ENCODE results near the gene SUN1.

Gene SUN1, protein sequence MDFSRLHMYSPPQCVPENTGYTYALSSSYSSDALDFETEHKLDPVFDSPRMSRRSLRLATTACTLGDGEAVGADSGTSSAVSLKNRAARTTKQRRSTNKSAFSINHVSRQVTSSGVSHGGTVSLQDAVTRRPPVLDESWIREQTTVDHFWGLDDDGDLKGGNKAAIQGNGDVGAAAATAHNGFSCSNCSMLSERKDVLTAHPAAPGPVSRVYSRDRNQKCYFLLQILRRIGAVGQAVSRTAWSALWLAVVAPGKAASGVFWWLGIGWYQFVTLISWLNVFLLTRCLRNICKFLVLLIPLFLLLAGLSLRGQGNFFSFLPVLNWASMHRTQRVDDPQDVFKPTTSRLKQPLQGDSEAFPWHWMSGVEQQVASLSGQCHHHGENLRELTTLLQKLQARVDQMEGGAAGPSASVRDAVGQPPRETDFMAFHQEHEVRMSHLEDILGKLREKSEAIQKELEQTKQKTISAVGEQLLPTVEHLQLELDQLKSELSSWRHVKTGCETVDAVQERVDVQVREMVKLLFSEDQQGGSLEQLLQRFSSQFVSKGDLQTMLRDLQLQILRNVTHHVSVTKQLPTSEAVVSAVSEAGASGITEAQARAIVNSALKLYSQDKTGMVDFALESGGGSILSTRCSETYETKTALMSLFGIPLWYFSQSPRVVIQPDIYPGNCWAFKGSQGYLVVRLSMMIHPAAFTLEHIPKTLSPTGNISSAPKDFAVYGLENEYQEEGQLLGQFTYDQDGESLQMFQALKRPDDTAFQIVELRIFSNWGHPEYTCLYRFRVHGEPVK

DNA sequence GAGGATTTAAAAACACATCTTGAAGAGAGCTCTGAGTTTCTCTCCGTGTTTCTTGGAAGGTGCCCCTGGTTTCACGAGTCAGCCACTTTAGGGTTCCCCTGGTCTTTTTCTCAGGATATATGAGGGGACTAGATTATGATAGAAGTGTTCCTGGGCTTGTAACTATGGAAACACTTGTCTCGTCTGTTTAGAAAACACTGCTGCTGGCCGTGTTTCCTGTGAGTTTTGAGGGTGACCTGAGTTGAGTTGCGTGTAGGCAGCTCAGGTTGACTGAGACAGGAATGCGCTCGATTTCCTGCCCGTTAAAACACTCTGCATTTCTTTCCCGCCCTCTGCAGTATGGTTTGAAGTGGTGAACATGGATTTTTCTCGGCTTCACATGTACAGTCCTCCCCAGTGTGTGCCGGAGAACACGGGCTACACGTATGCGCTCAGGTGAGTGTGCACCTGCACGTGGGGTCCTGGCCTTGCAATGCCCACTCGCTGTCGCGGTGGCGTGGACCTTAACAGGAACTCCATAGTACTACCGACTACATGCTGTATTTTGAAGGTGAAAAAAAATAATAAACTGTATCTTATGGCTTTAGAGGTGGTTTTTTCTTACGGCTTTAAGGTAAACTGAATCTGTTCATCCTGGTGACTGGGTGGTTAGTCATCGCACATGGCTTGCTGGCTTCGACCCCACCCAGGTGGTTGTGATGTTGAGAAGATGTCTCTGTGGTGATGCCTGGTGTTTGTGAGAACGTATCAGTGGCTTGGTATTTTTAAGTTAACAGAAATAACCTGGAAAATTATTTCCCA, at the start of gene SUN1:
Gene SUN1, plus strand, starts transcription at position 310 of the 801 bp plus-strand sequence. Its CDS starts 49 bp downstream, at position 359.
- H3K27me3 ChIP-seq (ENCODE audit: control insufficient read depth in 1 of 2, insufficient read depth in 2 of 2, low read length in 2 of 2): no peaks in the 10 kb centered on the region
- peak within 1 kb of the TSS; percentile 87 for H3K27ac ChIP-seq (ENCODE audit: low read length)
- H3K9me3 ChIP-seq (ENCODE audit: control insufficient read depth in 2 of 2, low read length in 2 of 2): no peaks in the 10 kb centered on the region
- peaks cover 84% of the 10 kb centered on the region for H3K4me1 ChIP-seq (ENCODE audit: control insufficient read depth, insufficient read depth, low read length)
- no peaks in the 10 kb centered on the region for H3K36me3 ChIP-seq (ENCODE audit: control insufficient read depth in 2 of 2, insufficient read depth in 2 of 2, low read length in 2 of 2)
- H3K9ac ChIP-seq (ENCODE audit: low read length in 2 of 2): peak within 1 kb of the TSS; percentile 34 to 58
- H3K4me3 ChIP-seq (ENCODE audit: low read length in 2 of 2): peak within 1 kb of the TSS; percentile 54 to 68

DNA sequence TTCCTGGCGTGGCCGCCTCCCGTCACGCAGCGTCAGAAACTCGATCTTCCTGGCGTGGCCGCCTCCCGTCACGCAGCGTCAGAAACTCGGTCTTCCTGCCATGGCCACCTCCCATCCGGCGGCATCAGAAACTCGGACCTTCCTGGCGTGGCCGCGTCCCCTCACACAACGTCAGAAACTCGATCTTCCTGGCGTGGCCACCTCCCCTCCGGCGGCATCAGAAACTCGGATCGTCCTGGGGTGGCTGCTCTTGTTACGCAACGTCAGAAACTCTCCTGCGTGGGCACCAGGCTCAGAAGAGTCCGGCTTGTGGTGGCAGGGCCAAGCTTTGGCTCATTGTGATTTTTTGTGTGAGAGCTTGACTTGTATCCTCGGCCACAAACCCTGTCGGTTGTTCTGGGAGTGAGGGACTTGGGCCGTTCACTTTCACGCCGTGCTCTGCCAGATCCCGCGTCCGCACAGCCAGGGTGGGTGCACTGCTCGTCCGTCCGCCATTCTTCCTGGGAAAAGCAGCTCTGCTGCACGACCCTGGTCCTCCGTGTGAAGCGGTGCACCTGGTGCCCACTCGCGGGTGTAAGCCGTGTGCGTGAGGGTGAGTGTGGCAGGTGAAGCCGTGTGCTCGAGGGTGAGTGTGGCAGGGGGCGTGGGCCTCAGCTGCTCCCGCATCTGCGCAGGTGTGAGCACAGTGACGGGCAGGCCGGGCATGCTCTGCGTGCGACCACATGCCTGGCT, 49.4 kb upstream of the SUN1 start:
- Histone ChIP-seq H3K9ac (ENCODE audit: low read length in 2 of 2) (no peak overlapping the region), H3K27me3 (ENCODE audit: control insufficient read depth in 1 of 2, insufficient read depth in 2 of 2, low read length in 2 of 2) (no peaks in the 10 kb centered on the region), H3K36me3 (ENCODE audit: control insufficient read depth in 2 of 2, insufficient read depth in 2 of 2, low read length in 2 of 2) (peaks cover 4 to 14% of the 10 kb centered on the region in 2 donors)

GRCh38 chr7:783556-784490, 48.5 kb upstream of the SUN1 start:
- Histone ChIP-seq H3K36me3 (ENCODE audit: control insufficient read depth in 2 of 2, insufficient read depth in 2 of 2, low read length in 2 of 2) (peaks cover 4 to 14% of the 10 kb centered on the region in 2 donors), H3K9ac (ENCODE audit: low read length in 2 of 2) (no peak overlapping the region), H3K27me3 (ENCODE audit: control insufficient read depth in 1 of 2, insufficient read depth in 2 of 2, low read length in 2 of 2) (no peaks in the 10 kb centered on the region), H3K4me1 (ENCODE audit: control insufficient read depth, insufficient read depth, low read length) (peaks cover 32% of the 10 kb centered on the region), H3K9me3 (ENCODE audit: control insufficient read depth in 2 of 2, low read length in 2 of 2) (no peaks in the 10 kb centered on the region), H3K27ac (ENCODE audit: low read length) (no peak overlapping the region), H3K4me3 (ENCODE audit: low read length in 2 of 2) (no peak overlapping the region)

More for the DNA sequence above, 49.4 kb upstream of the SUN1 start:
- no peak overlapping the region for H3K4me3 ChIP-seq (ENCODE audit: low read length in 2 of 2)
- H3K4me1 ChIP-seq (ENCODE audit: control insufficient read depth, insufficient read depth, low read length): peaks cover 35% of the 10 kb centered on the region
- H3K27ac ChIP-seq (ENCODE audit: low read length): no peak overlapping the region
- no peaks in the 10 kb centered on the region for H3K9me3 ChIP-seq (ENCODE audit: control insufficient read depth in 2 of 2, low read length in 2 of 2)

DNA sequence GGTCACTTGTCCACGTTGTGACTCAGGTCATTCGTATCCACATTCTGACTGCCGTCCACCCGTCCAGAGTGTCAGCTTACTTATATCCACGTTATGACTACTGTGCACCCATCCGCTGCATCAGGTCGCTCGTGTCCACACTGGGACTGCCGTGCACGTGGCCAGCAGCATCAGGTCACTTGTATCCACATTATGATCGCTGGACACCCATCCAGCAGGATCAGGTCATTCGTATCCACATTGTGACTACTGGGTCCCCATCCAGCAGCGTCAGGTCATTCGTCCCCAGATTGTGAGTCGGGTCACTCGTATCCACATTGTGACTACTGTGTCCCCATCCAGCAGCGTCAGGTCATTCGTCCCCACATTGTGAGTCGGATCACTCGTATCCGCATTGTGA, 47.3 kb upstream of the SUN1 start:
- H3K9me3 ChIP-seq (ENCODE audit: control insufficient read depth in 2 of 2, low read length in 2 of 2): no peaks in the 10 kb centered on the region
- peaks cover 4 to 14% of the 10 kb centered on the region in 2 donors for H3K36me3 ChIP-seq (ENCODE audit: control insufficient read depth in 2 of 2, insufficient read depth in 2 of 2, low read length in 2 of 2)
- peaks cover 20% of the 10 kb centered on the region for H3K4me1 ChIP-seq (ENCODE audit: control insufficient read depth, insufficient read depth, low read length)
- no peak overlapping the region for H3K9ac ChIP-seq (ENCODE audit: low read length in 2 of 2)
- H3K27me3 ChIP-seq (ENCODE audit: control insufficient read depth in 1 of 2, insufficient read depth in 2 of 2, low read length in 2 of 2): no peaks in the 10 kb centered on the region
- no peak overlapping the region for H3K27ac ChIP-seq (ENCODE audit: low read length)
- no peak overlapping the region for H3K4me3 ChIP-seq (ENCODE audit: low read length in 2 of 2)

- Histone ChIP-seq H3K4me1 (ENCODE audit: control insufficient read depth, insufficient read depth, low read length) (peaks cover 18% of the 10 kb centered on the region), H3K27me3 (ENCODE audit: control insufficient read depth in 1 of 2, insufficient read depth in 2 of 2, low read length in 2 of 2) (no peaks in the 10 kb centered on the region), H3K9ac (ENCODE audit: low read length in 2 of 2) (no peak overlapping the region), H3K27ac (ENCODE audit: low read length) (no peak overlapping the region), H3K9me3 (ENCODE audit: control insufficient read depth in 2 of 2, low read length in 2 of 2) (no peaks in the 10 kb centered on the region), H3K4me3 (ENCODE audit: low read length in 2 of 2) (no peak overlapping the region), H3K36me3 (ENCODE audit: control insufficient read depth in 2 of 2, insufficient read depth in 2 of 2, low read length in 2 of 2) (peaks cover 4 to 14% of the 10 kb centered on the region in 2 donors)
Measured at GRCh38 chr7:785416-785815, 46.9 kb upstream of the SUN1 start.

GRCh38 chr7:786472-787255, 45.6 kb upstream of the SUN1 start:
- H3K9ac ChIP-seq (ENCODE audit: low read length in 2 of 2): no peak overlapping the region
- no peak overlapping the region for H3K27ac ChIP-seq (ENCODE audit: low read length)
- H3K9me3 ChIP-seq (ENCODE audit: control insufficient read depth in 2 of 2, low read length in 2 of 2): no peaks in the 10 kb centered on the region
- peaks cover 4 to 14% of the 10 kb centered on the region in 2 donors for H3K36me3 ChIP-seq (ENCODE audit: control insufficient read depth in 2 of 2, insufficient read depth in 2 of 2, low read length in 2 of 2)
- H3K4me1 ChIP-seq (ENCODE audit: control insufficient read depth, insufficient read depth, low read length): peaks cover 13% of the 10 kb centered on the region
- H3K4me3 ChIP-seq (ENCODE audit: low read length in 2 of 2): no peak overlapping the region
- no peaks in the 10 kb centered on the region for H3K27me3 ChIP-seq (ENCODE audit: control insufficient read depth in 1 of 2, insufficient read depth in 2 of 2, low read length in 2 of 2)

DNA sequence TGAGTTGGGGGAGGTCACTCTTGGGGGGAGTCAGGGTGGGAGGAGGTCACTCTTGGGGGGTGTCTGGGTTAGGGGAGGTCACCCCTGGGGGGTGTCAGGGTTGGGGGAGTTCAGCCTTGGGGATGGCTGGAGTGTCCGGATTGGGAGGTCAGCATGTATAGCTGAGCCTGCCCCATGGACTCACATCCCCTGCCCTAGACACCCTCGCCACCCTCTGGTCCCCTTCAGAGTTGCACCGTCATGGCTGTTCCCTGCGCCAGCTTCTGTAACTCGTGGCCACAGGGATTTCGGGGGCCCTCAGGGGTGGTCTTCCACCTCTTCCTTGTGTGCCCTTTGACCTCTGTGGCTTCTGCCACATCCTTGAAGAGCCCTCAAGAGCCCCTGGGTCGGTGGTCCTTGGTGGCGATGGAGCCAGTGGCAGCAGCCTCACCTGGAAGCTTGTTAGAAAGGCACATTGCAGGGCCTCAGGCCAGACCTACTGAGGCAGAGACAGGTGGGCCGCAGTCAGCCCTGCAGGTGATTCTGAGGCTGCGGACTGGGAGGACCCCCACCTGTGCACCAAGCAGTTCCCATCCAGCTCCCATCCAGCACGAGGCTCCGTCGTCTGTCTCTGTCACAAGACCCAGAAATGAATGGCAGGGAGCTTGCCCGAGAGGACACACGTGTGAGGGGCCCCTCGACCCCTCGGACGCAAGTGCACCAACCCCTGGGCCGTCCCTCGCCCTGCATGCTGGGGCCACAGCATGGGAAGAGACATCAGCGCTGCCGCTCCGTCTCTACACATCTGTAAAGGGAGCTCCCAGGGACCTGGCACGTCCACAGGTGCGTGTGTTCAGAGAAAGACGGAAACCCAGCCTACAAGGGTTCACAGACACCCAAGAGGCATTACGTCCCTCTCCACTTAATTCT, 44.7 kb upstream of the SUN1 start:
- Histone ChIP-seq H3K9ac (ENCODE audit: low read length in 2 of 2) (no peak overlapping the region), H3K9me3 (ENCODE audit: control insufficient read depth in 2 of 2, low read length in 2 of 2) (no peaks in the 10 kb centered on the region), H3K27ac (ENCODE audit: low read length) (no peak overlapping the region), H3K36me3 (ENCODE audit: control insufficient read depth in 2 of 2, insufficient read depth in 2 of 2, low read length in 2 of 2) (peaks cover 4 to 14% of the 10 kb centered on the region in 2 donors), H3K4me1 (ENCODE audit: control insufficient read depth, insufficient read depth, low read length) (peaks cover 8% of the 10 kb centered on the region), H3K4me3 (ENCODE audit: low read length in 2 of 2) (no peak overlapping the region), H3K27me3 (ENCODE audit: control insufficient read depth in 1 of 2, insufficient read depth in 2 of 2, low read length in 2 of 2) (no peaks in the 10 kb centered on the region)

GRCh38 chr7:791519-791918, 40.8 kb upstream of the SUN1 start:
- H3K27ac ChIP-seq (ENCODE audit: low read length): no peak overlapping the region
- H3K4me3 ChIP-seq (ENCODE audit: low read length in 2 of 2): no peak overlapping the region
- H3K9me3 ChIP-seq (ENCODE audit: control insufficient read depth in 2 of 2, low read length in 2 of 2): no peaks in the 10 kb centered on the region
- no peaks in the 10 kb centered on the region for H3K36me3 ChIP-seq (ENCODE audit: control insufficient read depth in 2 of 2, insufficient read depth in 2 of 2, low read length in 2 of 2)
- H3K9ac ChIP-seq (ENCODE audit: low read length in 2 of 2): no peak overlapping the region
- H3K4me1 ChIP-seq (ENCODE audit: control insufficient read depth, insufficient read depth, low read length): peaks cover 11% of the 10 kb centered on the region
- H3K27me3 ChIP-seq (ENCODE audit: control insufficient read depth in 1 of 2, insufficient read depth in 2 of 2, low read length in 2 of 2): no peaks in the 10 kb centered on the region

All from stomach smooth muscle (tissue), 2 donors.